Measurements from ENCODE around the gene DNAH1. TPM values are rescaled to one million over a fixed set of nuclear protein-coding genes. Genes with fewer than 3 reads are reported as not detected.

DNAH1 gene
- total RNA-seq, 1 experiment from 2014 or later: 2.1 TPM

DNA sequence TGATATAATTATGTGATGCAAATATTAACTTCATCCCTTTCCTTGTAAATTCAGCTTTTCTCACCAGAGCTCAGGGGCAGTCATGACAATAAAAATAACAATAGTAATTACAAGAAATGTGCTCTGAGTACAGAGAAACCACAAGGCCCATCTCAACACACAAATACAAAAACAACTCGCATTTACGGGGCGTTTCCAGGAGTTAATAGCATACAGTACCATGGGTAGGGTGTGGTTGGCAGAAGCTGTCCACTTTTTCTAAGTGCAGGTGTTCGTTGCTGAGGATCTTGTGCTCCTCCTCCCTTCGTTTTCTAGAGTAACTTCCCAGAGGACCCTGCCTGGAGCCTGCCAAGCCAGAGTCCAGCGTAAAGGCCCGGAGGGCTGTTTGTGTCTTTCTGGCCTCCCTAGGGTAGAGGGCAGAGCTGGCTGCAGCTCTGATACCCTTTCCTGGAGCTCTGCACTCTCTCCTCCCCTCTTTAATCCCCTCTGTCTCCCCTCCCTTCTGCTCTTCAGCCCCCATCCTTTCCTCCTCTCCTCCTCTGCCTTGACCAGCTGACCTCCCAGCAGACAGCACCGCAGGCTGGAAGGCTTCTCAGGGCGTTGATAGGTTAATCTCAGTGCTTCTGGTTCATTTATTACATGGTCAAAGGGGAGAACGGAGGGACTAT lies 117.3 kb downstream of the DNAH1 start:
- DNase-seq (ENCODE audit: low read depth): no peak

DNA sequence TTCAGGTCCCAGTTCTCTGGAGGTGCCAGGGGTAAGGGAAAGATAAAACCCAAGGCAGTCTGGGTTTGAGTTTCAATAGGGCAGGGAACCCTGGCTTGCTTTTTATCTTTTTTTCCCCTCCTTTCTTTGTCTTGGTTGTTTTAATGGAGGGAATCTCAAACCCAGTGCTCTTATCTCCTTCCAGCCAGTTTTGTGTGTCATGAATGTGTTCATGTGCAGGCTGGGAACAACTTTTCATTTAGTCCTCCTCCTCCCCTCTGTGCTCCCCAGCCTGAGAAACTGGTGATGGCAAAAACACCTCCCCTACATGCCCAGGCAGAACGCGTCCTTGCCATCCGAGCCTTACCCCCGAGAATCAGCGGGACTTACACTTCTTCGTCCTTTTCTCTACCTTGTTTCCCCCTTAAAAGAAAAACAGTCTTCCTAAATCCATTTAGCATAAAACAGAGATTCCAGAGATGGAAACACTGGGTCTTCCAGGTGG lies 117.9 kb downstream of the DNAH1 start:
- DNase-seq (ENCODE audit: low read depth): no peak

DNA sequence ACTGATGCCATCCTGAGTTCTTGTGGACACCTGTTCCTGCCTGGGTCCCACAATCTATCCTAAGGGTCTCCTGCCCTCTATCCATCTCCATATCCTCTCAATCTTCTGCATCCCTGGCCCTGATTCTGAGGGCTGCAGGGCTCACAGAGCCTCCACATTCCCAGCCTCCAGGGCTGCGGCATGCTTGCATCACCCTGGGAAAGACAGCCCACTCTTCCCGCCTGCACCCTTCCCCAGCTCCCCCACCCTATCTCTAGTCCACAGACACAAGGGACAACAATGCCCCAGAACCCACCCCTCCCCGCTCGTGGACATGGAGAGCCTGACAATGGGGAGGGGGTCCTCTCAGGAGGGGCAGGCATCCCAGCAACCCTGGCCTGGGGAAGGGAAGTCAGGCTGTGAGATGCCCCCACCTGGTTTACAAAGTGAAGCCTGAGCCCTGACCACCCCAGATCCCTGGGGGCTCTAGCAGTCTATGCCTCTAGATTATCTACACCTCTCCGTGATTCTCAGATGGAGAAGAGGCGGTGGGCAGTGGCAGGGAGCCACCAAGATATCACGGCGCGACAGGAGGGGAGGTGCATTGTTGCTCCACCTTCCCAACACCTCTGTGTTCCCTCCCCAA lies 118.5 kb downstream of the DNAH1 start:
- DNase-seq (ENCODE audit: low read depth): no peak

DNA sequence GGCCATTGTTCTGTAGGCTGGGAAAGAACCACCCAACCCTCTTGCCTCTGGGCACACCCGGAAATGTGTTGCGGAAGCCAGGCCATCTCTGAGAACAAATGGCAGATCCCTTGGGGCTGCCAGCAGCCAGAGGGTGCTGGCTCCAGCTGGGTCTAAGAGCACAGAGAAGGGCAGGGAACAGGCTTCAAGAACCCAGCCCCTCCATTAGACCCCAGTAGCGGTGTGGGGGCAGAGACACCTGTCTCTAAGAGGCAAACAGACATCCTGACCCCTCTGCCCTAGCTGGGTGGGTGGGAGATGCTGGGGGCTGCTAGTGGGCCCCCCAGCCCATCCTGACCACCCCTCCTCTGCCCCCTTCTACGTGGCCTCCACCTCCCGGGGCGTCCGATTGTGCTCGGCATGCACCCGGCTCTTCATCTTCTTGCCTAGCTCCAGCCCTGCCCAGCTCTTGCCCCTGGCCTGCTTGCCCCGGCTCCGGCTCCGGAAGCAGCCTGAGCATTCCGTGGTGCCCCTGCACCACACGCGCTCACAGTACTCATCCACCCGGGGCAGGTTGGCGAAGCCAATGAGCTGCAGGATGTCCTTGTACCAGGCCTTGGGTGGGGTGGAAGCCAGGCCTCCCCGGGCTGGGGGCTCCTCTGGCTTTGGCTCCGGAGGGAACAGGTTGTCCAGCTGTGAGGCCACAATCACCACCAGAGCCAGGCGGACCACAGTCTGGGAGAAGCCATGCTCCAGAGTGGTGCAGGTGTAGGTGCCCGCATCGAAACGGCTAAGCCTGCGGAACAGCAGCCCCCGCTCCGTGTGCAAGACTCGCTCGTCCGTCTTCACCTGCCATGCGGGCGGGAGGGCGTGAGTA lies 119.4 kb downstream of the DNAH1 start:
- DNase-seq (ENCODE audit: low read depth): no peak

DNA sequence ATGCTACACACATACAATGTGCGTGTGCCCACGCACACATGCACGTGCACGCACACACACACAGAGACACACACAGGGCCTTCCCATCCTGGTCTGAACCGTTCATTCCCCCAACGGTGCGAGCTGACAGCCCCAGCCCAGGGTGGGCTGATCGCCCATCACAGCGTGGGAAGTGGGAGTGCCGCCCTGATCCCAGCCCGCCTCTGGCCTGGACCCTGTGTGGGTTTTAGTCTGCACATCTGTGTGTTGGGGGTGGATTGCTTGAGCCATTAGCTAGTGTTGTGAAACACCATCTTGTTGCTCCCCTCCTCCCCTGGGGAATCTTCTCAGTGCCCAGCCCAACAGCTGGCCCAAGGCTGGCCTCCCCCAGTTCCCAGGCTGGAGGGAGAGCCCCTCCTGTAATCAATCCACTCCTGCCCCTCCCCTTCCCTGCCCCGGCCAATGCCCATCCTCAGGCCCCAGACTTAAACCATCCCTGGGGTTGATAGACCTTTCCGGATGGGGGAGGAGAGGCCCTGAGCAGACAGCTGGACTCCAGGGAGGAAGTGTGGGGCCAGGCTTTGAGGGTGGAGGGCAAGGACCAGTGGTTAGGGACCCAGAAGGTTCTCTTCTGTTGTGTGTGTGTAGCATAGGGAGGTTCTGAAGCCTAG lies 120.5 kb downstream of the DNAH1 start:
- peak; percentile 71 for DNase-seq (ENCODE audit: low read depth)

DNA sequence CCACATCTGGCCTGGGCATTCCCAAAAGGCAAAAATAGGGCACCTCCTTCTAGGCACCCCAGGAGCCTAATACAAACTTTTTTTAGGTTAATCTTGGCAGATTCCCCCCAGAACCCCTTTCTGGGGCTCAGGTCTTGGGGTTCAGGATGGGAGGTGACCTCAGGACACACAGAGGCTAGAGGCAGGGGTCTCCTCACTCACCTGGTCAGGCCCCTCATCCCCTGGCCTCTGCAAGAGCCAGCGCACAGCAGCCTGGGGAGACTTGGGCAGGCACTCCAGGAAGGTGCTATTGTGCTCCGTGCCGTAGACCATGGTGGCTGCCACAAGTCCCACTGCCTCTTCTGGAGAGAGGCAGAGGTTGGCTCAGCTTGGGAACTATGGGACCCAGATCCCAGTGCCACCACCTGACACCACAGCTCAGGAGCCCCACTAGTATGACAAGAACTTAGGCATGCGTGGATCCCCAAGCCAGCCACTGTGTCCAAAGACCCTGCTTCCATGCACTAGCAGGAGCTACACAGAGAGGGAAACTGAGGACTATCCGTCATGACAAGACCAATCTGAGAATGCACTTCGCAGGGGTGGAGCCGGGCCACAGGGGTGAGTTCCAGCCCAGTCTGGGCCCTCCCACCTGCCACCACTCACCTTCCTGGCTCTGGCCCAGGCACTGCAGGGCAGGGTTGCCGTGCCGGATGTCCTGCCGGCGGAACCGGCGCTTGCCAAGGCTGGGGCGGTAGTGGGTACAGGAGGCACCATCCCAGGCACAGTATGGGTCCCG lies 121.4 kb downstream of the DNAH1 start:
- no peak for DNase-seq (ENCODE audit: low read depth)

DNA sequence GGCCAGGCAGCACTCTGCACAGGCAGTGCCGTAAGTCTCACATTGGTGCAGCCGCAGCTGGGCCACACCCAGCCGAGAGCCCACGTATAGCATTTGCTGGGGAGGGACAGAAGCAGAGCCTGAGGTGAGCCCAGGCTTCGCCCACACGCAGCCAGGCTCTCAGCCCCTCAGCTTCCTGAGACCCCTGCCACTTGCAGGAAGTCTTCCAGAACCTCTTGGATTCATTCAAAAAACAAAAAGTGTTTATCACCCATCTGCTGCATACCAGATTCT lies 121.9 kb downstream of the DNAH1 start:
- no peak for DNase-seq (ENCODE audit: low read depth)

DNA sequence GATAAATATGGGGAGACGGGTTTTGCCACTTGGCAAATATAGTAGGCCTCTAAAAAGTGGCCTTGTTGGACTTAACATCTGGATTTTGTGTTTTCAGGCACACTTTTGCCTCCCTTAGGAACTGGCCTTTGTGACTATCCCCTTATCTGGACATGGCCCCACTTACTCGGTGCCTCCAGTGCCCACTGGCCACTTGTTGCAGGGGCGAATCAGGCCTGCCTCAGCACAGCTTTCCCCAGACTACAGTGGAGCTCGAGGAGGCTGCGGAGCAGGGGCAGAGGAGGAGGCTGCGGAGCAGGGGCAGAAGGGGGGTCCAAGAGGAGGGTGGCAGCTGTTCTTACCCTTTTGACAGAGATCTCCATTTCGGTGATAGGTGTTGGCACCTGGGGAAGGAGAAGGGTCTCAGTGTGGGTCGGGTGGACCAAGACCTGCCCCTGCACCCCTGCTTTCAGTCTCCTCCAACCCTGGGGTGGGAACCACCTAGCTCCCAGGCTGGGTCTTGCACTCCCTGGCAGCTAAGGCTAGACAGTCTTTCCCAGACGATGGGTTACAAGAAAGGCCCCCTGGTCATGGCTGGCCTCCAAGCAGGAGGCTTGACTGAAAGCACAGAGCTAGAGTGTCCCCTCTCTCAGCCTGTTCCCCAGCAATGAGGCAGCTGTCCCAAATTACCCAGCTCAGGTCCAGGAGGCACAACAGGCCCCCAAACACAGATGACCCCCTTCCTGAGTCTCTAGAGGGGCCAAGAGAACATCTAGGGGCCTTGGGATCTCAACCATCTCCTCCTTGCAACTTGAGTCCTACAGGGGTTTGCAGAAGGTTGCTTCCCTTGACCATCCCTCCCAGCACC lies 122.7 kb downstream of the DNAH1 start:
- no peak for DNase-seq (ENCODE audit: low read depth)

DNA sequence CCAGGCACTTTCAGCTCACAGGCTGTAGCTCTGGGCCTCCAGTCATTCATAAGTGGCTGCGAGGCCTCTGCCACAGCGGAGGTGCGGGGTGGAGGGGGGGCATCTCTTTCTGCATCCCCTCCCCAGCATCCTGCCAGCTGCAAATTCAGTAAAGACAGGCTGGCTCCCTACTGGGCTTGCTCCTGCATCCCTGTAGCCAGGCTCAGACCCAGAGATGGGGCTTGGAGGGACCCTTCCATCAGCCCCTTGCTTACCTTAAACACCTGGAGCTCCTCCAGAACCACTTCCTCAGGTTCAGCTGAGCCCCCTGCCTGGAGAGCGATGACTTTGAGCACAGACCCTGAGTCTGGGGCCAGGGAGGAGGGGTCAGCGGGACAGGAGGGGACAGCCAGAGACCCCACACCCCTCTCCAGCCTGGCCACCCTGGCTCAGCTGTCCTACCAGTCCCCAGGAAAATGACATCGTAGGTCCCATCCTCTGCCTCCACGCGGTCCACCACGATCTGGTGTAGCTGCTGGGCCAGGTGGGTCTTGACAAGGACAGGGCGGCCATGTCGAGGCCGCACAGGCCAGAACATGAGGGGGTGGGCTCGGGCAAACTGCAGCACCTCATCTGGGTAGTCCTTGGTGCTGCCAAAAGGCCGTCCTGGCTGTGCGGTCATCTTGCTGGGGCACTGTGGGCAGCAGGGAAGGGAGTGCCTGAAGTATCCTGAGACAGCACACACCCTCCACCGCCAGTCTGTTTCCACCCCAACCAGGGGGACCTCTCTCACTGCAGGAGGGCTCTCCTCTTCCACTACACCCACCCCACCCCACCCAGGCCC lies 123.5 kb downstream of the DNAH1 start:
- DNase-seq (ENCODE audit: low read depth): no peak

DNA sequence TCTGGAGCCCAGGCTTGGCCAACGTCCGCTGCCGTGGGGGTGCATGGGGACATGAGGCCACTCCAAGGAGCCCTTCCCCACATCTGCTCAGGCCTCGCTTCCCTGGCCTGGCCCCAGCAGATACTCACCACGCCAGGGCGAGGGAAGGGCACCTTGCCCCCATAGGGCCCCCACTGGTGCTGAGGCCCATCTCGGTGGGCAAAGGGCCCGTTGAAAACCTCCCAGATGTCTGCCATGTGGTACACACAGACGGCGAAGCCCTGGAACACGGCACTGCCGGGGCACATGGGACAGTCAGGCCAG lies 124.1 kb downstream of the DNAH1 start:
- DNase-seq (ENCODE audit: low read depth): no peak

DNA sequence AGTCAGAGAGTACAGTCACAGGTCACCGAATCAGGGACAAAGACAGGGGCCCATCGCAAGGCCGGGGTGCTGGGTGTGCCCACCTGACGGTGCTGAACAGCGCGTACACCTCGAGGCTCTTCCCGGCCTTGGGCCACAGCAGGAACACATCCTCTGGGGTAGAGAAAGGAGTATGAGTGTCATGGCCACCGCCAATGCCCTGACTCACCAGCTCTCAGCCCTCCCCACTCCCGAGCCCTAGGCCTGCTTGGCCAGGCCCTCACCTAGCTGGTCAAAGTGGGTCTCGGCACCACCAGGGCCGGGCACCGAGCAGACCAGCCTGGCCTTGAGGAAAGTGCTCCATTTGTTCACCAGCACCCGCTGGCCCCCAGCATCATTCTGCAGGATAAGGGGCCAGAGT lies 124.6 kb downstream of the DNAH1 start:
- no peak for DNase-seq (ENCODE audit: low read depth)

DNA sequence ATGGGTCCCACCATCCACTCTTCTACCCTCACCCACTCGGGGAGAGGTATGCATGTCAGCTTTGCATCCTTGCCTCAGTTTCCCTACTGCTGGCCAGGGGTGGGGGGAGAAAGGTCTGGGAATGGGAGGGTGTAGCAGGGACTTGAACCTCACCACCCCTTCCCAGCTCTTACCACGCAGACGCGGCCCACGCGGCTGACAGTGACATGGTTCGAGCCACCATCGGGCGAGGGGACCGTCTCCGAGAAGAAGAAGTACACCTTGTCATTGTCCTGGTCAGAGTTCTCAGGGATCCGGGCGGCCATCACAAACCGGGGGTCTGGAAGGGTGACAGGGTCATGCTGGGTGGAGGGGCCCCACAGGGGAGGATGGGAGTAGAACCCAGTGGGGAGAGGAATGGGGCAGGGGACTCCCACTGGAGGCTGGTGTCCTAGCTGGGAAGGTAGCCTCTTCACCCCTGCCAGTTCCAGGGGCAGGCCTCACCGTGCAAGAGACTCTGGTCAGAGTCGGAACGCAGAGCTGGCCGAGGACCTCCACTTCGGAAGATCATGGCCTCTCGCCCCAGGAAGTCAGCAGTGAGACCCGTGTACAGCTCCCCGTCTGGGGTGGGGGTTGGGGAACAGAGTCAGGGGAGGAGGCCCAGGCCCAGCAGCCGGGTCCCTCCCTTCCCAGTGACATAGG lies 125.1 kb downstream of the DNAH1 start:
- DNase-seq (ENCODE audit: low read depth): no peak

DNA sequence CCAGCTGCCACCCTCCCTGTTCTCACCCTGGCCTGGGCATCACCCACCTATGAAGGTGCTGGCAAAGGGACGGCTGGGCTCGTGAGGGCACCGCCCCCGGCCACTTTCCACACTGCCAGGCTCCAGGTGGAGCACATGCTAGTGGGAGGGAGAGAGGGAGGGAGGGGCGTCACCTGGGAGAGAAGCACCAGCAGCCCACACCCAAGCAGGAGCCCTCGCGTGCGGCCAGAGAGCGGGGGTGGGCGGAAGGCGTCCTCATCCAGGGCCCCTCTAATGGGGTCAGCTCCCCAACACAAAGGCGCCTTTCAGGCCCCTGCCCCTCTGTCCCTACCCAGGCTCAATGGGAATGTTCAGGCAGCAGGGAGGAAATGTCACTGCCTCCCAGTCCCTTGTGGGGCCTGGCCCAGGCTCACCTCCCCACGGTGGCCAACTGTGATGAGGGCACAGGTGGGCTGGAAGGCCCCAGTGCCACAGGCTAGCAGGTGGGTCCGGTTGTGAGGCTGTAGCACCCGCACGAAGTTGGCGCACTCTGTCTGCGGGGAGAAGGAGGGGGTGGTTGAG lies 125.7 kb downstream of the DNAH1 start:
- DNase-seq (ENCODE audit: low read depth): no peak

DNA sequence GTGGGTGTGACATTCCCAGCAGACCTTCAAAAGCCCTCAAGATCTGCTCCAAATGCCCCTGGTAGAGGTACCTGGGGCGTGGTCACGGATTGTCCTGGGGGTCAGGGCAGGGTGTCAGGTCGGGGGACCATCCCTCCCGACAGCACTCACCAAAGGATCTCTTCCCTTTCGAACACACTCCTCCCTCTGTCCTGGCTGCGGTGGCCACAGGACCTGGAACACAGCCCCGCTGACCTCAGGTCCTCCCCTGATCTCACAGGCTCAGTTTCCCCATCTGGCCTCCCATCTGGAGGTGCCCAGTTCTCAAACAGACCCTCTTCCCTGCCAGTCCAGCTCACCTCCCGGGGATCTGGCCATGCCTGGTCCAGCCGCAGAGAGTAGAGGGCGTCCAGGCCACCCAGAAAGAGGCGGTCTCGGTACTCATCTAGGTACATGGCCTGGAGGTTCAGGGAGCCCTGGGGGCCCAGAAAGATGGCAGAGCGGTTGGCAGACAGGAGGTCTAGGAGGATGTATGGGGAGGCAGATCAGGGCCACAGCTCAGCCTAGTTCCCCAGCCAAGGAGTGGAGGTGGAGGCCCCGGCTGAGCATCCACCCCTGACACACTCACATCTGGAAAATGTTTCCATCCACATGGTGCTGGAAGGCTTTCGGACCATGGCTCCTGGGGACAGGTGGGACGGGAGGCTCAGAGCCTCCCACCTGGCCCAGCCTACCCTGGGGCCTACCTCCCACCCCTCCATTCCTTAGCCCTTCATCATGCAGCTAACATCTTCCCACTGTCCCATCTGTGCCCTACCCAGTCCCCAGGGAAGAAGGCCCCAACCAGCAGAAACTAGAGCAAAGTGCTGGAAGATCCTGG lies 126.5 kb downstream of the DNAH1 start:
- no peak for DNase-seq (ENCODE audit: low read depth)

DNA sequence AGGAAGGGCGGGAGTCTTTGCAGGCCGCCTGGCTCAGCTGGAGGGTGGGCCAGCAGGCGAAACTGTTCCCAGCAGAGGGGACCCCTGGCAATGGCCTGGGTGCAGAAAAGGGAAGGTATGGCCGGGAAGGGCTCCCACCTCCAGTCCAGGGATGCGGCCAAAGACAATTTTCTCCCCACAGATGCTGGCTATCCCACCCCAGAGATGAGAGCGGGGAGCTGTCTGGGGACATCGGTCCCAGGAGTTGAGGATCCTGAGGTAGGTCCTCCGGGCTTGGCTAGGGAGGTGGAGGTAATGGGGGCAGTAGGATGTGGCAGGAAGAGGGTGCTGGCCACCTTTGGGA lies 127.1 kb downstream of the DNAH1 start:
- no peak for DNase-seq (ENCODE audit: low read depth)

DNA sequence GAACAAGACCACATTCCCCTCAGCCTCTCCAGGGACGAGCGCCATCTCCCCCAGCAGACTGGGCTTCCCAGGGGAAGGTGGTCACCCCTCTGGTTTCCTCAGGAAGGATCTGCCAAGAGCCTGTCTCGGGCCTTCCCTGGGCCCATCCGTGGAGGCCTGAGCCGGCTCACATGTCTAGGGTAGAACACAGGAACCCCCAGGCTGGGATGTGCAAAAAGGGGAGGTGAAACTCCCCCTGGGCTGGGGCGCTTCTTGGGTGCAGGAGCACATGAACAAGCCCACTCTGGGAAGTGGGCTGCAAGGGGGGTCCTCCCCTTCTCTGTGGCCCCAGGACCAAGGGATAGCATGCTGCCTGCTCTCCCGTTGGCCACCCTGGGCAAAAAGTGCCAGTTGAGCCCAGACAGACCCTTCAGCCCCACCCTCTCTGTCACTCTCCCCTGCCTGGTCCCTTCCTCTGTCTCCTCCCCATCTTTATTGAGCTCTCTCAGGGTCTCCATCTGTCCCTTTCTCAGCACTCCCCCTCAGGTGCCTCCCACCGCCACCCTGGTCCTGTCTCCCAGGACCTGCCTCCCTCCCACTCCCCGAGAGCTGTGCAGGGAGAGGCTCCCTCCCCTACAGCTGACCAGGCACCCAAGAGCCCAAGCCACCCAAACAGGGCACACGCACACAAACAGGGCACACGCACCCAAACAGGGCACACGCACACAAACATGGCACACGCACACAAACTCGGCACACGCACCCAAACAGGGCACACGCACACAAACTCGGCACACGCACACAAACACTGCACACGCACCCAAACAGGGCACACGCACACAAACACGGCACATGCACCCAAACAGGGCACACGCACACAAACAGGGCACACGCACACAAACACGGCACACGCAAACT lies 127.9 kb downstream of the DNAH1 start:
- no peak for DNase-seq (ENCODE audit: low read depth)
